BE2C (cell line): ENCODE measurements around the gene DNASE1L3.
"Not testable (repeated sequence)": the region's sequence is repeated elsewhere in the genome, so short reads cannot be mapped to it uniquely, and the experiment has no call there.

ENCODE experiments used
- DNase-seq: peaks from one replicate; pipeline ENCODE4 v3.0.0-alpha.2; 2020
- H3K27me3 ChIP-seq: fragments of 250-450 bp; sonication (Bioruptor Pico); 2 replicates; pipeline ENCODE4 v1.5.1; 2020; ENCODE audit warnings: mild to moderate bottlenecking
- H3K36me3 ChIP-seq: fragments of 250-450 bp; sonication (Bioruptor Pico); 2 replicates; pipeline ENCODE4 v1.5.1; 2020; ENCODE audit warnings: mild to moderate bottlenecking
- H3K4me1 ChIP-seq: fragments of 250-450 bp; sonication (Bioruptor Pico); 2 replicates; pipeline ENCODE4 v1.5.1; 2020
- H3K4me3 ChIP-seq: 2 replicates; pipeline ENCODE4 v1.5.1; 2011; ENCODE audit warnings: low read depth, low read length
- H3K9me3 ChIP-seq: fragments of 250-450 bp; sonication (Bioruptor Pico); 2 replicates; pipeline ENCODE4 v1.5.1; 2020
- TF ChIP-seq, protein P1 (sequence below): IDR thresholded peaks from 2 replicates; pipeline ENCODE4 v1.5.1; 2012; ENCODE audit warnings: mild to moderate bottlenecking, low read depth, low read length

DNASE1L3 gene

DNA sequence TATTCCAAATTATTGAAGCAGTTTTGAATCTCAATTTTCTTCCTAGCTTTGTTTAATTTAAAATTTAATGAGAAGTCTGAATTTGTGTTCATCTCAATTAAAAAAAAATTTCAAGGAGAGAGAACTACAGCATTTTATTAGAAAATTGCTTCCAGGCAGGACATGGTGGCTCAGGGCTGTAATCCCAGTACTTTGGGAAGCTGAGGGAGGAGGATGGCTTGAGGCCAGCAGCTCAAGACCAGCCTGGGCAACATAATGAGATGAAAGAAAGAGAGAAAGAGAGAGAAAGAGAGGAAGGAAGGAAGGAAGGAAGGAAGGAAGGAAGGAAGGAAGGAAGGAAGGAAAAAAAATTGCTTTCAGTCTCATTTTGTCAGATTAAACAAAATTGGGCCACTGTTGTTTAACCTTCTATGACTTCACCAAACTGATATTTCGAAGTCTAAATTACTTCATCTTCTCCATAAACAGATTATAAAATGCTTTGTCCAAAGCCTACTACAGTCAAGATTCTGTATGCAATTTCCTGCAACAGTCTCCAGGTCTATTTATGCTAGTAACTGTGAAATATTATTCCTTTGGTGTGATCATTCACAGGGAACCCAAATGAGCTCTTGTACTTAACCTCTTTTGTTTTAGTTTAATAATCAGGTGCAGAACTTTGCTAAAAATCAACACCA, 20.2 kb upstream of the DNASE1L3 start:
- Histone ChIP-seq H3K4me1 (no peaks in the 10 kb centered on the region), H3K4me3 (no peak overlapping the region), H3K27me3 (no peaks in the 10 kb centered on the region), H3K9me3 (no peaks in the 10 kb centered on the region), H3K36me3 (no peaks in the 10 kb centered on the region)
- DNase-seq: no peak
- TF ChIP-seq, protein P1, sequence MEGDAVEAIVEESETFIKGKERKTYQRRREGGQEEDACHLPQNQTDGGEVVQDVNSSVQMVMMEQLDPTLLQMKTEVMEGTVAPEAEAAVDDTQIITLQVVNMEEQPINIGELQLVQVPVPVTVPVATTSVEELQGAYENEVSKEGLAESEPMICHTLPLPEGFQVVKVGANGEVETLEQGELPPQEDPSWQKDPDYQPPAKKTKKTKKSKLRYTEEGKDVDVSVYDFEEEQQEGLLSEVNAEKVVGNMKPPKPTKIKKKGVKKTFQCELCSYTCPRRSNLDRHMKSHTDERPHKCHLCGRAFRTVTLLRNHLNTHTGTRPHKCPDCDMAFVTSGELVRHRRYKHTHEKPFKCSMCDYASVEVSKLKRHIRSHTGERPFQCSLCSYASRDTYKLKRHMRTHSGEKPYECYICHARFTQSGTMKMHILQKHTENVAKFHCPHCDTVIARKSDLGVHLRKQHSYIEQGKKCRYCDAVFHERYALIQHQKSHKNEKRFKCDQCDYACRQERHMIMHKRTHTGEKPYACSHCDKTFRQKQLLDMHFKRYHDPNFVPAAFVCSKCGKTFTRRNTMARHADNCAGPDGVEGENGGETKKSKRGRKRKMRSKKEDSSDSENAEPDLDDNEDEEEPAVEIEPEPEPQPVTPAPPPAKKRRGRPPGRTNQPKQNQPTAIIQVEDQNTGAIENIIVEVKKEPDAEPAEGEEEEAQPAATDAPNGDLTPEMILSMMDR: no peak

DNA sequence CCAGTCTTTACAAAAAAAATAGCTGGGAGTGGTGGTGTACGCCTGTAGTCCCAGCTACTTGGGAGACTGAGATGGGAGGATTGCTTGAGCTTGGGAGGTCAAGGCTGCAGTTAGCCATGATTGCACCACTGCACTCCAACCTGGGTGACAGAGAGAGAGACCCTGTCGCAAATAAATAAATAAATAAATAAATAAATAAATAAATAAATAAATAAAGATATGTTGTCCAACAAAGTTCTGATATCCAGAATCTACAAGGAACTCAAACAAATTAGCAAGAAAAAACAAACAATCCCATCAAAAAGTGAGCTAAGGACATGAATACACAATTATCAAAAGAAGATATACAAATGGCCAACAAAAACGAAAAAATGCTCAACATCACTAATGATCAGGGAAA, 17.2 kb upstream of the DNASE1L3 start:
- not testable (repeated sequence) for H3K27me3 ChIP-seq, H3K36me3 ChIP-seq, H3K4me1 ChIP-seq, H3K9me3 ChIP-seq, DNase-seq, H3K4me3 ChIP-seq

DNA sequence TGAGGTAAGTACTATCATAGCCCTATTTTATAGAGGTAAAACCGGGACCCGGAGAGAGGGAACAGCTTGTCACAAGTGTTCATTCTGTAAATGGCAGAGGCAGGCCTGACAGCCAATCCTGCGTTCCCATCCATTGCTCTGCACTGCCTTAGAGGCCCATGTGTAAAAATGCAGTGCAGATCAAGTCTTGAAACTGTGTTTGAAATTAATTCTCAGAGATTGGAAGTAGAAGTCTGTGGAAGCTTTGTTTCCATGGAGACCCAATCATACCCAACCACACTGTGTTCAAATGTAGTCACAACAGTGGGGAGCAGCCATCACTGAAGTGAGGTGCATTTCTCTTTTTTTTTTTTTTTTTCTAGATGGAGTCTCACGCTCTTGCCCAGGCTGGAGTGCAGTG, 13.1 kb upstream of the DNASE1L3 start:
- DNase-seq: no peak
- Histone ChIP-seq H3K4me3 (no peak overlapping the region), H3K27me3 (no peaks in the 10 kb centered on the region), H3K9me3 (no peaks in the 10 kb centered on the region), H3K4me1 (no peaks in the 10 kb centered on the region), H3K36me3 (no peaks in the 10 kb centered on the region)
- TF ChIP-seq, protein P1: no peak

GRCh38 chr3:58222161-58222724, 11.5 kb upstream of the DNASE1L3 start:
- DNase-seq: no peak
- Histone ChIP-seq H3K27me3 (no peaks in the 10 kb centered on the region), H3K4me3 (no peak overlapping the region), H3K9me3 (no peaks in the 10 kb centered on the region), H3K4me1 (no peaks in the 10 kb centered on the region), H3K36me3 (no peaks in the 10 kb centered on the region)
- TF ChIP-seq, protein P1: no peak

GRCh38 chr3:58218904-58219303, 8.1 kb upstream of the DNASE1L3 start:
- no peaks in the 10 kb centered on the region for H3K4me1 ChIP-seq
- no peak overlapping the region for H3K4me3 ChIP-seq
- no peaks in the 10 kb centered on the region for H3K36me3 ChIP-seq
- no peak for DNase-seq
- TF ChIP-seq, protein P1: no peak
- H3K27me3 ChIP-seq: no peaks in the 10 kb centered on the region
- no peaks in the 10 kb centered on the region for H3K9me3 ChIP-seq

GRCh38 chr3:58217209-58217811, 6.5 kb upstream of the DNASE1L3 start:
- Histone ChIP-seq H3K27me3 (no peaks in the 10 kb centered on the region), H3K9me3 (no peaks in the 10 kb centered on the region), H3K36me3 (no peaks in the 10 kb centered on the region), H3K4me1 (no peaks in the 10 kb centered on the region), H3K4me3 (no peak overlapping the region)
- peak; percentile 36 for DNase-seq
- TF ChIP-seq, protein P1: peak; percentile 70
